Limb (tissue), 2 donors: ENCODE results near the gene ZNF598.

ENCODE experiments used
- DNase-seq, 2 donors: peaks; one replicate each; pipeline ENCODE4 v3.0.0-alpha.2; 2016; ENCODE audit errors: extremely low spot score in 2 of 2

Gene ZNF598

DNA sequence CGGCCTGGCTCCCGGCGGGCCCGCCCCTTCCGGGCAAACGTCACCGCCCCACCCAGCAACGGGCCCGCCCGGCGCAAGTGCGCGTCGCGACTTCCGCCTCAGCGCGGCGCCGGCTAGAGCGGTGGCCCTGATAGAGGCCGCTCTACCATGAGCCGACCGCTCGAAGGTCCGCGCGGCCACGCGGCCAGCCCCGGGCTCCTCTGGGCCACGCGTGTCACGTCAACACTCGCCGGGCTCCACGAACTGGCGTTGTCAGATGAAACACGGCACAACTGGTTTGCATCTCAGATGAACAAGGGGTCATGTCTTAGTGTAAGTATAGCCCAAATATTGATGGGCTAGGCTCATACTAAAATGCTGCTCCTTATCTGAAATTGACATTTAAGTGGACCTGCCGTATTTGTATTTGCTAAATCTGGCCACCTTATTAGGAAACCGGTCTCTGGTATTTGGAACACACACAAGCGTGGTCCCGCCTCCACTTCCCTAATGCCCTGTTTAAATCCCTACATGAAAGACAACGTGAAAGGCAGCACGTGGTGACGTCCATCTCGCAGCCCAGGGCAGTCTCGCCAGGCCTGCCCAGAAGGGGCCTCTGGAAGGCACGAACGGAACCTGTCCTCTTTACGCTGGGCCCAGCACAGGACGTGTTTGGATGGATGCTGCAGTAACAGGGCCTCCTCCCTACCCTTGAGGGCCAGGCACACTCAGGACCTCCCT, at the start of gene ZNF598:
TSS of gene ZNF598 (minus strand) at position 31 of the 720 bp plus-strand sequence.
- DNase-seq = peak; percentile 88 to 89

- no peak for DNase-seq
These were observed 49.3 kb upstream of the ZNF598 start for GRCh38 chr16:2058872-2059271.

- no peak for DNase-seq
These were observed 48.8 kb upstream of the ZNF598 start for GRCh38 chr16:2058420-2058819.

- no peak for DNase-seq
These were observed 47.8 kb upstream of the ZNF598 start for GRCh38 chr16:2057438-2057837.

DNA sequence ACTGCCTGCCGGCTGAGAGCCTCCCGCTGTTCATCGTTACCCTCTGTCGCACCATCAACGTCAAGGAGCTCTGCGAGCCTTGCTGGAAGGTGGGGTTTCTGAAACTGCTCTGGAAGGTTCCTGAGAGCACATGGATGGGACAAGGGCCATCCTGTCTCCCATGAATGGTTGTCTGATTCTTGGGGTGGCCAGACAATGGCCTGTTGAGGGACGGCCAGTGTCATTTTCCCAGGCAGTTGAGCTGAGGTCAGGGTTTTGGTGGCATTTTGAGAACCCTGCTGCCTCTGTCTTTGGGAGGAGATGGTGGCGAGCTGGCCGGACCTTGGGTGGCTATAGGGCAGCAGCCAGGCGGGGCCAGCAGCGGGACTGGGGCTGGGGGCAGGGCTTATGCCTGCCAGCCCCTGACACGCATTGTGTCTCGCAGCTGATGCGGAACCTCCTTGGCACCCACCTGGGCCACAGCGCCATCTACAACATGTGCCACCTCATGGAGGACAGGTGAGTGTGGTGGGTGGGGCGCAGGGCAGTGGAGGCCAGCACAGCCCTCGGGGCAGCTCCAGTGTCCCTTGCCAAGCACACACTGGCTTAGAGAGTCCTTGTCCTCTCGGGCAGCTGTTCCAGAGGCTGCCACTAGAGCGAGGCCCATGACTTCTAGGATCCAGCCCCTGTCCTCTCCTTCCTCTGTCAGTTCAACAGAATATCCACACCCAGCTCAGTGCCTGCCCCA, 47.2 kb upstream of the ZNF598 start:
- DNase-seq = no peak

DNA sequence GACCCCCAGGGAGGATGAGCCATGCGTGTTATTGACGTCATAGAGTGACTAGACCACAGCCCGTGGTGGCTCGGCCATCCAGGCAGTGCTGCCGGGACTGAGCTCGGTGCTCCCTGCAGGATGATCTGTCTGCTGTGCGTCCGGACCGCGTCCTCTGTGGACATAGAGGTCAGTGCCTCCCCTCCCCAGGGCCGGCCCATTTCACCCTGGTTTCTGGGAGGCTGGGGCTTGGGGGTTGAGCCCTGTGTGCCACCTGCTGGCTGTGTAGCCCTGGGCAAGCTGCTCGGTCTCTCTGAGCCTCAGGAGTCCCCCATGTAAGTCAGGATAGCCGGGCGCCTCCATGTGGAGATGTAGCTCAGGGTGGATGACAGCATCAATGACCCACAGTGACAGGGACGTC, 46.5 kb upstream of the ZNF598 start:
- no peak for DNase-seq

GRCh38 chr16:2054543-2055245, 45.1 kb upstream of the ZNF598 start:
- no peak for DNase-seq

DNA sequence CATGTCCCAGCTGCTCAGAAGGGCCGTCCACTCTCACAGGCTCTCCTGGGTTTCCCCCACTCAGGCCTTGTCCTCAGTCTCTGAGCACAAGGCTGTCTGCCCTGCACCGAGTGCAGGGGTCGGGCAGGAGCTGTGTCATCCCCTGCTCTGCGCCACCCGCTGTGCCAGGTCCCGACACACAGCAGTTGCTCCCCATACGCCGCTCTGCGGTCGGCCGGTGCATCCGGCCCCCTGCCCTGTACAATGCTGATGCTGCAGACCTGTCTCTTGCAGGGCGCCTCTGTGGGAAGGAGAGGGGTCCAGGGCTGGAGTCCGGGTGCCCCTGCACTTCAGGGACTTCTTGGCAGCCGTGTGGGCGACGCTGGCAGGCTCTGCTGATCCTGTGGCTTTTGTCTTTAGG, 44.3 kb upstream of the ZNF598 start:
- no peak for DNase-seq

DNA sequence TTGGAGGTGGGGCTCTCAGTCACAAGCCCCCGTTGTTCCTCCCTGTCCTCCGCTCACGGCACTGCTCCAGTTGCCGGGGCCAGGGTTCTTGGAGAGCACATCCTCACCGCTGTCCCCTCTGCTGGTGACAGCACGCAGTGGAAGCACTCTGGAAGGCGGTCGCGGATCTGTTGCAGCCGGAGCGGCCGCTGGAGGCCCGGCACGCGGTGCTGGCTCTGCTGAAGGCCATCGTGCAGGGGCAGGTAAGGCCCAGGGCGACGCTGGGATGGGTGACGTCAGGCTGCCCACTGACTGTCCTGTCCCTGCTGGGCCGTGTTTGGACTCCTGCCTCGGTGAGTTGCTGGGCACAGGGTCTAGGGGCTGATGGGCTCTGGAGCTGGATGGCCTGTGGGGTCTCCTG, 43.6 kb upstream of the ZNF598 start:
- DNase-seq = no peak

GRCh38 chr16:2048116-2048543, 38.5 kb upstream of the ZNF598 start:
- no peak for DNase-seq

GRCh38 chr16:2047330-2048115, 37.9 kb upstream of the ZNF598 start, which contains the start of the genes NTHL1 and TSC2:
TSS of gene NTHL1 (minus strand) at chr16:2047834. CDS start at chr16:2047823, 11 bp downstream.
TSS of gene TSC2 (plus strand) at chr16:2047985. CDS start at chr16:2048616, 631 bp downstream.
- peak; percentile 97 to 98 for DNase-seq

DNA sequence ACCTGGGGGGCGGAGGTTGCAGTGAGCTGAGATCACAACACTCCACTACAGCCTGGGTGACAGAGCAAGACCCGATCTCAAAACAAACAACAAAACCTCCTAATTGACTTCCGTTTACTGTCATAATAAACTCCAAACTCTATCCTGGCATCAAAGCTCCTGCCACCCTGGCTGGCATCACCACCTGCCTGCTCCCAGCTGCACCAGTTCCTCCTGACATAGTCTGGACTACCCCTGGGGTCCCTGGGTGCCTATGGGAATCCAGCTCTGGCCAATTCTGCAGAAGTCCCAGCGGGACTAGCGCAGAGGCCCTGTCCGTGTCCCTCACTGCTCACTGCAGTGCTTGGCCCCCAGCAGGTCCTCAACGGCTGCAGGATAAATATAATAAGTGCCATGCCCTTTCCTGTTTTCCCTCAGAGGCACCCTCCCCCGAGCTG, 37.3 kb upstream of the ZNF598 start:
- DNase-seq = no peak

DNA sequence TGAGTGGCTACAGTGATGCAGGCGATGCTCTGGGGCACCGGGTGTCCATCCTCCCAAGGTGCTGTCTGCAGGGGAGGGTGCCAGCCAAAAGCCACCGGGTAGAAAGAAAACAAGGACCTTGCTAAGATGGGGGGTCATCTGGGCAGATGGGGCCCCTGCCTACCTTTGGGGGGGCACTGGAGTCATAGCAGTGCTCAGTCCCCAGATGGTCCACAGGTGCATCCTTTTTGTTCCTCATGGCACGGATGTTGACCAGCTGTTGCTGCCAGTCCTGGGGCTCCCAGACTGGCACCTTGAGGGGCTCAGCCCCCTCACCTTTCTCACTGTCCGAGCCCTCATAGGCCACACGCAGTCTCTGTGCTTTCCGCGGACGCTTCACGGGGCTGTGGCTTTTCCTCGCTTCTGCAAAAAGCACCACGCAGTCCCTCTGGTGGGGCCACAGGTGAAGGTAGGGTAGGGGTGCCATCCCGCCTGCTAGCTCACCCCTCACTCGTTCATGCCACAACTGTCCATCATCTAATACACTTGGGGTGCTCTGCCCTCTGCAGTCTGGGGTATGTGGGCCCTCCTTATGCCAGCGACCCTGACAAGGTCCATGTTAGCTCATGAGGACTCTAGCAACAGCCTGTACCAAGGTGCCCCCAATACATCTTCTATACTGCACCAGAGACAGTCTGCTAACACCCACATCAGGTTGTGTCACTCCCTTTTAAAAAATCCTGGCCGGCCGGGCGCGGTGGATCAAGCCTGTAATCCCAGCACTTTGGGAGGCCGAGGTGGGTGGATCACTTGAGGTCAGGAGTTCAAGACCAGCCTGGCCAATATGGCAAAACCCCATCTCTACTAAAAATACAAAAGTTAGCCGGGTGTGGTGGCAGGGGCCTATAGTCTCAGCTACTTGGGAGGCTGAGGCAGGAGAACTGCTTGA, 36.6 kb upstream of the ZNF598 start:
- DNase-seq = no peak

DNA sequence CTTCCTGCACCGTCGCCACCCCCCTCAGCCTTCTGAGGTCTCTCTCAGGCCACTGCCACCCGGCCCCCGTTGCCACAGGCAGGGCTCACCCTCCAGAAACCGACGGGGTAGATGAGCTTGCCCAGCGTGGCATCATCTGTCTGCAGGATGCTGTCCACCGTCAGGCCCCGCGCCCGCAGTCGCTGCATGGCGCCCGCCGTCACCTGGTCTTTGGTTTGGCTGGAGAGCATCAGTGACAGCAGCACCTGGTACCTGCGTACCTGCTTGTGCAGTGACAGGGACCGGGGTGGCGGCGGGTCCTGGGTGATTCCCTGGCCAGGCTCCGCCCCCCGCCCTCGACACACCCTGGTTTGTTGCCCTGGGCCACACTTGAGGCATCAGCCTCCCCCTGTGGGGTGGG, 34.9 kb upstream of the ZNF598 start:
- DNase-seq = no peak

DNA sequence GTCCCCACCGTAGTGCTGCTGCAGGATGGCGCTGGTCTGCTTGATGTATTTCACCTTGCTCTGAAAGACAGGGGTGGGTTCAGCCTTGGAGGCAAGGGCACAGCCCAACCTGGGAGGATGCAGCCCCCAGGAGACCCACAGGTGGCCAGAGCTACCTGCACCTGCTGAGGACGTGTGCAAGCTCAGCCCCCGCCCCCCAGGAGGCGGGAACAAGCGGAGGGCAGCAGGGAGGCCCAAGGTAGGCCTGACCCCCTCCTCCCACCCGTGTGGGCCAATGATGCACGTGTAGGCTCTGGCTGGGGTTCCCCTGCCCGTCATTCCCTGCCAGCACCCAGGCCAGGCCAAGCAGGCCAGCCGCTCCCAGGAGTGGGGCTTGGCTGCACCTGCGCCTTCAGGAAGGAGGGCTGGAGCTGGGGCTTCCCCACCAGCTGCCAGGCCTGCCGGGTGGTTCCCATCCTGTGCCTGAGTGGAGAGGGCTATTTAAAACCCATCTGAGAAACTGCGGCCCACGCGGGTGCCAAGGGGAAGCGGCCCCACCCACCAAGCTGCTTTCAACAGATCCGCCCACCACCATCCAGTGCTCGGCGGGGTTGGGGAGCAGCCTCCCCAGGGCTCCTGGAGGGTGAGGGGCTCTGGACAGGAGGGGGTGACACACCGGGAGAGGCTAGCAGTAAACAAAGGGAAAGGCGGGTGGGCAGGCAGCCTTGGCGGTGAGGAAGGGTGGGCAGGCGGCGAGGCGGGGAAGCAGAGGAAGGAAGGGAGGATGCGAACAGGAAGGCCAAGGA, 34.2 kb upstream of the ZNF598 start:
- no peak for DNase-seq

GRCh38 chr16:2042986-2043666, 33.5 kb upstream of the ZNF598 start:
- DNase-seq = no peak

- DNase-seq = no peak
These were observed 32.8 kb upstream of the ZNF598 start for GRCh38 chr16:2042171-2042985.
